ENCODE results near the gene STEAP3. TPM values are rescaled to one million over a fixed set of nuclear protein-coding genes. Genes with fewer than 3 reads are reported as not detected.

The STEAP3 gene
- total and polyA plus RNA-seq, 8 donors: 1.7 to 43.8 (median 3.1) TPM

GRCh38 chr2:119293254-119293653 lies 69.6 kb downstream of the STEAP3 start:
- H3K9me3 ChIP-seq: no peaks in the 10 kb centered on the region
- no peak overlapping the region for H3K27ac ChIP-seq
- TF ChIP-seq, protein P1, sequence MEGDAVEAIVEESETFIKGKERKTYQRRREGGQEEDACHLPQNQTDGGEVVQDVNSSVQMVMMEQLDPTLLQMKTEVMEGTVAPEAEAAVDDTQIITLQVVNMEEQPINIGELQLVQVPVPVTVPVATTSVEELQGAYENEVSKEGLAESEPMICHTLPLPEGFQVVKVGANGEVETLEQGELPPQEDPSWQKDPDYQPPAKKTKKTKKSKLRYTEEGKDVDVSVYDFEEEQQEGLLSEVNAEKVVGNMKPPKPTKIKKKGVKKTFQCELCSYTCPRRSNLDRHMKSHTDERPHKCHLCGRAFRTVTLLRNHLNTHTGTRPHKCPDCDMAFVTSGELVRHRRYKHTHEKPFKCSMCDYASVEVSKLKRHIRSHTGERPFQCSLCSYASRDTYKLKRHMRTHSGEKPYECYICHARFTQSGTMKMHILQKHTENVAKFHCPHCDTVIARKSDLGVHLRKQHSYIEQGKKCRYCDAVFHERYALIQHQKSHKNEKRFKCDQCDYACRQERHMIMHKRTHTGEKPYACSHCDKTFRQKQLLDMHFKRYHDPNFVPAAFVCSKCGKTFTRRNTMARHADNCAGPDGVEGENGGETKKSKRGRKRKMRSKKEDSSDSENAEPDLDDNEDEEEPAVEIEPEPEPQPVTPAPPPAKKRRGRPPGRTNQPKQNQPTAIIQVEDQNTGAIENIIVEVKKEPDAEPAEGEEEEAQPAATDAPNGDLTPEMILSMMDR (IDR thresholded peaks at IDR 0.05): no peak
- no peaks in the 10 kb centered on the region for H3K36me3 ChIP-seq
- intact Hi-C loops (cut with DNase I): no loop called here
- DNase-seq: no peak
- no peak overlapping the region for H3K4me3 ChIP-seq
- ATAC-seq: no peak
- peaks cover 0 to 3% of the 10 kb centered on the region in 2 donors for H3K4me1 ChIP-seq
- no peaks in the 10 kb centered on the region for H3K27me3 ChIP-seq

- Histone ChIP-seq H3K4me1 (peaks cover 0 to 3% of the 10 kb centered on the region in 2 donors), H3K36me3 (no peaks in the 10 kb centered on the region), H3K27me3 (no peaks in the 10 kb centered on the region), H3K9me3 (no peaks in the 10 kb centered on the region), H3K27ac (no peak overlapping the region), H3K4me3 (no peak overlapping the region)
- no peak for ATAC-seq
- intact Hi-C loops (cut with DNase I): no loop called here
- no peak for DNase-seq
- TF ChIP-seq, protein P1 (IDR thresholded peaks at IDR 0.05): no peak
These were observed 70.3 kb downstream of the STEAP3 start for GRCh38 chr2:119293900-119294299.

DNA sequence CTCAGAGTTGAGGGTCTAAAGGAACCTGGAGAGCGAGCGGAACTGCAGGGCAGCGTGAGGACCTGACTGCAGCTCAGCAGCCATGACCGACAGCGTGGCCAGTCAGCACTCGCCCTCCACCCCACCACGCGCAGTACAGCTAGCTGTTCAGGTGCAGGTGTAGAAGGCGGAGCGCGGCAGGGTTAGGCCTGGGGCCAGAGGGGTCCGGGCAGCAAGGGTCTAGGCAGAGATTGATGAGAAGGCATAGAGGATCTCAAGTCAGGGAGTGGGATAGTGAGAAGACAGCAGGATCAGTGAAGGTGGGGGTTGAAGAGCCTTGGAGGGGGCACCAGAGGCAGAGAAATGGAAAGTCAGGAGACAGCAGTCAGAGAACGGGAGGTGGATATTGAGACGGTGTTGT lies 71.0 kb downstream of the STEAP3 start:
- Histone ChIP-seq H3K9me3 (no peaks in the 10 kb centered on the region), H3K27ac (no peak overlapping the region), H3K4me3 (no peak overlapping the region), H3K36me3 (no peaks in the 10 kb centered on the region), H3K27me3 (no peaks in the 10 kb centered on the region), H3K4me1 (peaks cover 0 to 3% of the 10 kb centered on the region in 2 donors)
- DNase-seq (no peak), ATAC-seq (no peak)
- TF ChIP-seq, protein P1 (IDR thresholded peaks at IDR 0.05): no peak
- intact Hi-C loops (cut with DNase I): no loop called here

GRCh38 chr2:119295688-119296375 lies 72.2 kb downstream of the STEAP3 start:
- peaks cover 0 to 3% of the 10 kb centered on the region in 2 donors for H3K4me1 ChIP-seq
- H3K36me3 ChIP-seq: no peaks in the 10 kb centered on the region
- no peaks in the 10 kb centered on the region for H3K27me3 ChIP-seq
- H3K27ac ChIP-seq: no peak overlapping the region
- H3K9me3 ChIP-seq: no peaks in the 10 kb centered on the region
- intact Hi-C loops (cut with DNase I): no loop called here
- ATAC-seq: no peak
- no peak overlapping the region for H3K4me3 ChIP-seq
- TF ChIP-seq, protein P1 (IDR thresholded peaks at IDR 0.05): no peak
- no peak for DNase-seq

DNA sequence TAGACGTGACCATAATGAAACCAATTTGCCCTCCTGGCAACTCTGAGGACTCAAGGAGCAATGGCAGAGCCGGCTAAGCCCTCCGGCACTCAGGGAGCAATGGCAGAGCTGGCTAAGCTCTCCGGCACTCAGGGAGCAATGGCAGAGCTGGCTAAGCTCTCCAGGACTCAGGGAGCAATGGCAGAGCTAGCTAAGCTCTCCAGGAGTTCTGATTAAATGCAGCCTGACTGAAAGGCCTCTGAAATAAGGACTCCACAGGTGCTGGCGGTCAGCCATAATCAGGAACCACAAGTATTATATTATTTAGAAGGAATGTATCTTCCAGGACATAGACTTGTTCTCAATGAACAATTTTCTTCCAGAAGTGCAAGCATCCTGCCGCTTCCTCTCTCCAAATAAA lies 77.8 kb downstream of the STEAP3 start:
- intact Hi-C loops (cut with DNase I): no loop called here
- Histone ChIP-seq H3K36me3 (no peaks in the 10 kb centered on the region), H3K27ac (no peak overlapping the region), H3K9me3 (no peaks in the 10 kb centered on the region), H3K4me3 (no peak overlapping the region), H3K27me3 (no peaks in the 10 kb centered on the region), H3K4me1 (no peaks in the 10 kb centered on the region)
- DNase-seq: no peak
- TF ChIP-seq, protein P1 (IDR thresholded peaks at IDR 0.05): no peak
- no peak for ATAC-seq
